Esophagus mucosa (tissue), 1 donor: ENCODE results near the gene ZNF195. TPM values are rescaled to one million over a fixed set of nuclear protein-coding genes. Genes with fewer than 3 reads are reported as not detected.
"Not testable (repeated sequence)": the region's sequence is repeated elsewhere in the genome, so short reads cannot be mapped to it uniquely, and the experiment has no call there.

ENCODE experiments used
- ATAC-seq: fragments of 200-7000 bp; cut with Tn5 transposase; one replicate; pipeline ENCODE4 v1.9.1; 2020
- total RNA-seq: library from RNA; stranded (reverse); gene quantifications from one replicate; pipeline ENCODE4 v1.2.4, GENCODE V29; 2023
- donor health status: DM: yes; HTN: yes; CAD: no.

The ZNF195 gene
- total RNA-seq, 1 donor from 2014 or later = 9.4 TPM

DNA sequence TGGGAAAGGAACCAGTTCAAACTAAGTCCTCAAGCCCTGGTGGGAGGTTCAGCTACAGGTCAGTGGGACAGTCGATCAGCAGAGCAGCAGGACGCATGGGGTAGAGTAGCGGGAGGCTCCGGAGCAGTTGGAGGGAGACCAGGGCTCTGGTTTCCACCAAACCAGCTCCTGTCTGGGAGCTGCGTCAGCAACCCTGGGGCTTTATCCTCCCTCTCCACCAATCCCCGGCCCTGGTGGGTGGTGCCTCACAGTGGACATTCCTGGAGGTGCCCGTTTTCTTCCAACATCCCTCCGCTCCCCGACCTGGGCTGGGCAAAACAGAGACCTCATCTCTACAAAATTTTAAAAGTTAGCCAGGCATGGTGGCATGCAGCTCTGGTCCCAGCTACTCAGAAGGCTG lies 32.4 kb downstream of the ZNF195 start:
- no peak for ATAC-seq

- ATAC-seq = no peak
Observed at GRCh38 chr11:3345736-3346135, 33.2 kb downstream of the ZNF195 start.

GRCh38 chr11:3344327-3345174 lies 34.4 kb downstream of the ZNF195 start:
- ATAC-seq = no peak

DNA sequence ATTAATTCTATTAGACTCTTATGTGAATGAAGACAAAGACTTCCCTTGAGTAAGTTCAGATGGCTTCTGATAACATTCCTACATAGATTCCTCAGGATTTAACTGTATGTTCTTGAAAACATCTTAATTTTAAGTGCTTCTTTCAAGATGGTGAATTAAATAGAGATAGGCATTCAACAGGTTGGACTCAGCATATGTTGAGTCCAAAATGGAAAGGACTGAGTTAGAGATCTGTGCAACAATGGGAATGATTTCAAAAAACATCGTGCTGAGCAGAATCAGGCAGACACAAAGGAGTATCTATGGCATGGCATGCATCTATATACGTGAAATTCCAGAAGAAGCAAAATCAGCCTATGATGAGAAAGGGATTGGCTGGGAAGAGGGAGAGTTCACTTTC lies 36.2 kb downstream of the ZNF195 start:
- ATAC-seq = no peak

DNA sequence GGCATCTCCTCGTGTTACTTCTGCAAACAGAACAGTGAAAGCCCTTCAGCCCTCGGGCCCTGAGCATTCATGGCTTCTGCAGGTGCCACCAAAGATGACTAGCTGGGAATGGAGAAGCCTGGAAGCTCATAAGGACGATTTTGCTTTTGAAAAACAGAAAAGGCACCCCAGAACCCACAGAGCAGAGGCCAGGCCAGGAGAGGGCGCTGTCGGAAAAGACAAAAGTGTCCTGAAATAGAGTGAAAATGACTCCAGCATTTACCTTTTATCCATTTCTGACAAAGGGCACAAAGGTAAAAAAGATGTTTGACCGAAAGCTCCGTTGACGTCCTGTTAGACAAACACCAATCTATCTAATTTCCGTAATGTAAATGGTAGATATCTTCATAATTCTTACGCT lies 37.6 kb downstream of the ZNF195 start:
- ATAC-seq = no peak

DNA sequence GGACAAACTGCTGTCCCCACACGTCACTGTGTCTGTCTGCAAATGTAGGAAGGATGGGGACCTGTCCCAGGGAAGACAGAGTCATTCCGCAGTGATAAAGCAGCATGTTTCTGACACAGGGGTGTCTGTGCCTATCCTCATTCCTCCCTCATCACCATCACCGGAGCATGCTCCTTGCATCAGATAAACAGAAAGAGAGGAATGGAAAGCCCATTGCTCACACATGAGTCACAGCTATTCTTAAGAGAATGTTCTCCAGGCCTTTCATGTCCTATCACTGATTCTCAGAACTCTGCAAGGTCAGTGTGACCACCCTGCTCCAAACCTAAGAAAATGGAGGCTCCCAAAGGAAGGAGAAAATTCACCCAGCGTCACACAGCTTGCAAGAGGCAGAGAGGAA lies 38.9 kb downstream of the ZNF195 start:
- no peak for ATAC-seq

DNA sequence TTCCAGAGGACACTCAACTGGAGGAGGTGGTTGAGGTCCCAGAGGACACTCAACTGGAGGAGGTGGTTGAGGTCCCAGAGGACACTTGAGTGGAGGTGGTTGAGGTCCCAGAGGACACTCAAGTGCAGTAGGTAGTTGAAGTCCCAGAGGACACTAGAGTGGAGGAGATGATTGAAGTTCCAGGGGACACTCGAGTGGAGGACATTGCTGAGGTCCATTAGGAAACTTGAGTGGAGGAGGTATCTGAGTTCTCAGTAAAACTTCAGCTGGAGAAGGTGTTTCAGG lies 39.7 kb downstream of the ZNF195 start:
- no peak for ATAC-seq

DNA sequence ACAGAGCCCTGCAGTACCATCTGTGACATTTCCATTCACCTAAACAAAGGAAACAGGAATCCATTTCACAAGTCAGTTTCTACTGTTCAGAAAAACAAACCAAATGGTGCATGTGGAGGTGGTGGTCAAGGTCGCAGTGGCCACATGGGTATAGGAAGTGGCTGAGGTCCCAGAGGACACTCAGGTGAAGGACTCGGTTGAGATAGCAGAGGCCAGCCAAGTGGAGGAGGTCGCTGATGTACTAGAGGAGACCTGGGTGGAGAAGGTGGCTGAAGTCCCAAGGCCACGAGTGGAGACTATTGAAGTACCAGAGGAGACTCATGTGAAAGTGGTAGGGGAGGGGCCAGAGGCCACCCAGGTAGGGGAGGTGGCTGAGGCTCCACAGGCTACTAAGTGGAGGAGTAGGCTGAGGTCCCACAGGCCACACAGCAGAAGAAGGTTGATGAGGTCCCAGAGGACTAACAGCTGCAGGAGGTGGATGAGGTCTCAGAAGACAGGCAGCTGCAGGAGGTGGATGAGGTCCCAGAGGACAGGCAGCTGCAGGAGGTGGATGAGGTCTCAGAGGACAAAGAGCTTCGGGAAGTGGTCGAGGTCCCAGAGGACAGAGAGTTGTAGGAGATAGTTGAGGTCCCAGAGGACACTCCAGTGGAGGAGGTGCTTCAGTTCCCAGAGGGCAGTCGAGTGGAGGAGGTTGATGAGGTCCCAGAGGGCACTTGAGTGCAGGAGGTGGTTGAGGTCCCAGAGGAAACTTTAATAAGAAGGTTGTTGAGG lies 40.2 kb downstream of the ZNF195 start:
- ATAC-seq = no peak

DNA sequence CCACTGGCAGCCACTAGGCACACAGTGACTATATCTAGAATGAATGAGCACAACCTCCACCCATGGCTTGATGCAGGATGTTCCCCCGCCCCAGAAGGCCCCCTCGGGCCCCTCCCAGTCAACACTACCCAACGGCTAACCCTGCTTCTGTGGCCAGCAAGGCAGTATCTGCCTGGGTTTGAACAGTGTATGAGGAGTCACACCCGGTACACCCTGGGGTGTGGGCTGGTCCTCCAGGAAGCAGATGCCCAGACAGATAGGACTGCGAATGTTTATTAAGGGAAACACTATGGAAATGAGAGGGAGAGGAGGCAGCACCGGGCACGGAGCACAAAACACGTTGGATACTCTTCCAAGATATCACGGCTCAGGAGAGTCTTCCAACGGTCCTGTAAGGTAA lies 42.5 kb downstream of the ZNF195 start:
- ATAC-seq = peak; percentile 29

- not testable (repeated sequence) for ATAC-seq
Observed at GRCh38 chr11:3333157-3333556, 45.8 kb downstream of the ZNF195 start.

DNA sequence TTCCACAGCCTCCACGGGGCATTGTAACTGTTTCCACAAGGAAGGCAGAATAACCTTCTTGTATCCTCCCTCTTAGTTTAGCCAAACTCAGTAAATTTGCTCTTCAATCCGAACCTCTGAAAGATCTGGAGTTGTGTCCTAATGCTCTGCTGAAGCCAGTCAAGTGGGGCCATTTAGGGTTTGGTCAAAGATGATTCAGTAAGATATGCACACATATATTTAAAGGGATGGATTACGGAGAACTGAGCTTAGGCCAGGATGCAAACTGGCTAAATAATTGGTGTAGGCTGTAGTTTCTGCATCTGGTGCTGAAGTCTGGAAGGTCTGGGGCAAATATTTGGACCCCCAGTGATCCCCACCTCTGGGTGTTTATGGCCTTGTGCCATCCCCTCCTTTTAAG lies 47.9 kb downstream of the ZNF195 start:
- ATAC-seq = not testable (repeated sequence)

- ATAC-seq = not testable (repeated sequence)
Observed at GRCh38 chr11:3330064-3330463, 48.9 kb downstream of the ZNF195 start.

DNA sequence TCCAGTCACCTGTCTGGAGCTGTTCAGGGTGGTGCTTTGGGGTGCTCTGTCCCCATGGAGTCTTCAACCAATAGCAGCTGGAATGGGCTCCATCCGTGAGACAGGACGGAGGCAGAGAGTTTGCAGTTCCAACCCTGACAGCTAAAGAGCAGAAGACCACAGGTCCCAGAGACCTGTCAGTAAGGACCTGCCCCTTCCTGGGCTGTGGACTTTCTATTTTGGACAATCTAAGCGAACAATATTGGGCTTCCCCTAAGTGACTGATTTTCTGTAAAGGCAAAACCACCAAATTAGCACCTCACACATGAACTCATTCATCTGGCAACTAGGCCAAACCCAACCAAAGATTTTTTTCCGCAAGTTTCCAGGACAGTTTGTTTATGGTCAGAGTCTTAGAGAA lies 50.4 kb downstream of the ZNF195 start:
- ATAC-seq = not testable (repeated sequence)

DNA sequence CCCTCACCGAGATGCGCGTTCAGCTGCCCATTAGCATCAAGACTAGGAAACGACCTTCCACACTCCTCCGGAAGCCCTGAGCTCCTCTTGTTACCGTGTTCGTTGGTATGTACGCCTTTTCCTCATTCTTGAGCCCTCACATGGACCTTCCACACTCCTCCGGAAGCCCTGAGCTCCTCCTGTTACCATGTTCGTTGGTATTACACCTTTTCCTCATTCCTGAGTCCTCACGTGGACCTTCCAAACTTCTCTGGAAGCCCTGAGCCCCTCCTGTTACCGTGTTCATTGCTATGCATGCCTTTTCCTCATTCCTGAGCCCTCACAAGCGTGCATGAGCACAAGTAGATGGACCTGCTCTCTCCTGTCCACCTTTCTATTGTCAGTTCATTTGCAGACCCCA lies 52.5 kb downstream of the ZNF195 start:
- ATAC-seq = not testable (repeated sequence)

GRCh38 chr11:3324724-3325123 lies 54.2 kb downstream of the ZNF195 start:
- peak; percentile 89 for ATAC-seq

Other genes starting within 250 kb of the ZNF195 start
- 13.4 TPM for gene OSBPL5, start 213.8 kb downstream of the ZNF195 start, total RNA-seq
- gene MRGPRG, start 160.3 kb downstream of the ZNF195 start, total RNA-seq = not detected
- not detected for gene MRGPRE, start 146.7 kb downstream of the ZNF195 start, total RNA-seq